ENCODE results near the gene MSRB1.
"Not testable (repeated sequence)": the region's sequence is repeated elsewhere in the genome, so short reads cannot be mapped to it uniquely, and the experiment has no call there.

The MSRB1 gene

DNA sequence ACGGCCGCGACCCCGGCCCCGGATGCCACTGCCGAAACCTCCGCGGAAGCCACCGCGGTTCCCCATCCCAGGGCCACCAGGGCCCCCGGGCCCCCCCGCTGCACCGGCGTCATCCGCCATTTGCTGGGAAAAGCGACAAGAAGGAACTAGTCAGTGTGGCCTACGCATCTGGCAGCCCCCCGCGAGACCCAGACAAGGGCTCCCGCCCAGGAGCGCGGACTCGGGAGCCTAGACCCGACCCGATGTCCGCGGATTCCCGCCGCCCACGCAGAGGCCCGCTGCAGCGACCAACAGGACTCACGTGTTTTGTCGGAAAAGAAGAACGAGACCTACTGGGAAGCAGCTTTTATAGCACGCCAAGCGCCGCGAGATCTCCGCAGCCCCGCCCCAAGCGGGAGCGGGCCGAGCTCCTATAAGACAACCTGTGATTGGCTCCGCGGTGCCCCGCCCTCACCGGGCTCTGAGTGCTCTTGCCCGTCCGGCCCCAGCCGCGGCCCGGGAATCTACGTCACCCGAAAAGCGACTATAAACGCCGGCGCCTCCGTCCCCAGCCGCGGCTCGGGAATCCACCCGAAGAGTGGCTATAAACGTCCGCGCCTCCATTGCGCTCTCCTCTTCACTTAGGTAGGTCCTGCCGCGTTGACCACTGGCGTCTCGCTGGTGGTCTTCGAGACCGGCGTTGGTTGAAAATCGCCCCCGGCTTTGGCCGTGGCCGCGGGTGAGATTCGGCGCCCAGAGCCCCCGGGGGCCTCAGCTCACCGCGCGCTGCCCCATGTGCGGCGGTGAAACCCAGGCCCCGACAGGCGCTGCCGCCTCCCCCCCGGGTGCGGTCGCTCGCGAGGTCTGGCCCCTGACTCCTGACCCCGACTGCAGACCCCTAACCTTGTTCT is 21.8 kb upstream of the MSRB1 start, which contains the start of gene RPS2:
RPS2 (minus strand) TSS at position 321 of the 890 bp plus-strand sequence; CDS start at position 120, 201 bp downstream.
- peak within 1 kb of the TSS; percentile 97 for H3K4me3 ChIP-seq (ENCODE audit: low read depth, low read length, poor library complexity, severe bottlenecking)
- H3K4me1 ChIP-seq (ENCODE audit: insufficient read depth, low read length, severe bottlenecking) = peaks cover 42% of the 10 kb centered on the region
- peak within 1 kb of the TSS; percentile 99 for H3K9ac ChIP-seq (ENCODE audit: low read length)
- H3K9me3 ChIP-seq (ENCODE audit: low read length) = no peaks in the 10 kb centered on the region
- no peak within 1 kb of the TSS for H2AFZ ChIP-seq (ENCODE audit: low read length)
- peak within 1 kb of the TSS; percentile 84 for H3K27ac ChIP-seq (ENCODE audit: low read depth, low read length, poor library complexity, severe bottlenecking)
- peaks cover 35% of the 10 kb centered on the region for H3K36me3 ChIP-seq (ENCODE audit: insufficient read depth, low read length)
- H3K79me2 ChIP-seq (ENCODE audit: insufficient read depth, low read length) = peaks cover 21% of the 10 kb centered on the region
- peaks cover 16% of the 10 kb centered on the region for H3F3A ChIP-seq (ENCODE audit: insufficient read depth, low read length)
- no peak for TF ChIP-seq EZH2 (IDR thresholded peaks at IDR 0.05; ENCODE audit: borderline replicate concordance, low read length)
- TF ChIP-seq, protein P1, sequence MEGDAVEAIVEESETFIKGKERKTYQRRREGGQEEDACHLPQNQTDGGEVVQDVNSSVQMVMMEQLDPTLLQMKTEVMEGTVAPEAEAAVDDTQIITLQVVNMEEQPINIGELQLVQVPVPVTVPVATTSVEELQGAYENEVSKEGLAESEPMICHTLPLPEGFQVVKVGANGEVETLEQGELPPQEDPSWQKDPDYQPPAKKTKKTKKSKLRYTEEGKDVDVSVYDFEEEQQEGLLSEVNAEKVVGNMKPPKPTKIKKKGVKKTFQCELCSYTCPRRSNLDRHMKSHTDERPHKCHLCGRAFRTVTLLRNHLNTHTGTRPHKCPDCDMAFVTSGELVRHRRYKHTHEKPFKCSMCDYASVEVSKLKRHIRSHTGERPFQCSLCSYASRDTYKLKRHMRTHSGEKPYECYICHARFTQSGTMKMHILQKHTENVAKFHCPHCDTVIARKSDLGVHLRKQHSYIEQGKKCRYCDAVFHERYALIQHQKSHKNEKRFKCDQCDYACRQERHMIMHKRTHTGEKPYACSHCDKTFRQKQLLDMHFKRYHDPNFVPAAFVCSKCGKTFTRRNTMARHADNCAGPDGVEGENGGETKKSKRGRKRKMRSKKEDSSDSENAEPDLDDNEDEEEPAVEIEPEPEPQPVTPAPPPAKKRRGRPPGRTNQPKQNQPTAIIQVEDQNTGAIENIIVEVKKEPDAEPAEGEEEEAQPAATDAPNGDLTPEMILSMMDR (IDR thresholded peaks at IDR 0.05; ENCODE audit: low read length) = no peak; the same call in 1 of the 2 replicates
- no peaks in the 10 kb centered on the region for H3K27me3 ChIP-seq (ENCODE audit: insufficient read depth, low read length)
- no peaks in the 10 kb centered on the region for H4K20me1 ChIP-seq (ENCODE audit: insufficient read depth, low read length)
- peak within 1 kb of the TSS; percentile 97 for H3K4me2 ChIP-seq (ENCODE audit: low read length)
- no peaks in the 10 kb centered on the region for H3K9me2 ChIP-seq (ENCODE audit: low read depth, low read length)

DNA sequence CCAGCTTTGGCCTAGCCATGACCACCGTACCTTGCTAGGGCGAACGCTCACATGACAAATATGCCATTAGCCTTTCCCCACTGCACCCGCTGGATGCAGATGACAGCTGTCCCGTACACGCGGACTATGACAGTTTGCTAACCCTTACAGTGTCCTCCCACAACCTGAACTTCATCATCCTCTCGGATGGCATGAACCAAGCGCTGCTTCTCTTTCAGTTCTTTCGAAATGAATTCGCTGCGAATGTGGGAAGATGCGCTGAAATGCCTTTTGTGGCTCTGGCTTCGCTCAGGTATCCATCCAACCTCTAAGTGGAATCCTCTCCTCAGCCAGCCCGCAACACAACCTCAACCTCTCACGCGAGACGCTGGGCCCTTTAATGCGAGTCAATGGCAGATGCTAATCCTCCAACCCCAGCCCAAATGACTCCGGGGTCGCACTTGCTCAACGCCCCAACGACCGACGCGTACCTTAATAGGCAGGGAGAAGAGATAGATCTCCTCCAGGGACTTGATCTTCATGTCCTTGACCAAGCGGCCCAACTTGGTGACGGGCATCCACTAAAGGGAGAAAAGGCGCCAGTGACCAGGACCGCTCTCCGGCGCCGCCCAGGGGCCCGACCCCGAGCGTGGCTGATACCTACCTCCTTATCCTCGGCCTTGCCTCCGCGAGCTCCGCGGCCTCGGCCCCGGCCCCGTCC is 21.0 kb upstream of the MSRB1 start:
- no peaks in the 10 kb centered on the region for H4K20me1 ChIP-seq (ENCODE audit: insufficient read depth, low read length)
- H3K9me3 ChIP-seq (ENCODE audit: low read length) = no peaks in the 10 kb centered on the region
- no peak overlapping the region for H2AFZ ChIP-seq (ENCODE audit: low read length)
- H3K27me3 ChIP-seq (ENCODE audit: insufficient read depth, low read length) = no peaks in the 10 kb centered on the region
- H3F3A ChIP-seq (ENCODE audit: insufficient read depth, low read length) = peaks cover 16% of the 10 kb centered on the region
- peaks cover 21% of the 10 kb centered on the region for H3K79me2 ChIP-seq (ENCODE audit: insufficient read depth, low read length)
- peak overlapping the region; percentile 99 for H3K9ac ChIP-seq (ENCODE audit: low read length)
- peak overlapping the region; percentile 97 for H3K4me3 ChIP-seq (ENCODE audit: low read depth, low read length, poor library complexity, severe bottlenecking)
- H3K27ac ChIP-seq (ENCODE audit: low read depth, low read length, poor library complexity, severe bottlenecking) = peak overlapping the region; percentile 84
- no peaks in the 10 kb centered on the region for H3K9me2 ChIP-seq (ENCODE audit: low read depth, low read length)
- TF ChIP-seq, protein P1 (IDR thresholded peaks at IDR 0.05; ENCODE audit: low read length) = peak; percentile 29
- no peak for TF ChIP-seq EZH2 (IDR thresholded peaks at IDR 0.05; ENCODE audit: borderline replicate concordance, low read length)
- H3K36me3 ChIP-seq (ENCODE audit: insufficient read depth, low read length) = peaks cover 35% of the 10 kb centered on the region
- peaks cover 45% of the 10 kb centered on the region for H3K4me1 ChIP-seq (ENCODE audit: insufficient read depth, low read length, severe bottlenecking)
- H3K4me2 ChIP-seq (ENCODE audit: low read length) = peak overlapping the region; percentile 97

DNA sequence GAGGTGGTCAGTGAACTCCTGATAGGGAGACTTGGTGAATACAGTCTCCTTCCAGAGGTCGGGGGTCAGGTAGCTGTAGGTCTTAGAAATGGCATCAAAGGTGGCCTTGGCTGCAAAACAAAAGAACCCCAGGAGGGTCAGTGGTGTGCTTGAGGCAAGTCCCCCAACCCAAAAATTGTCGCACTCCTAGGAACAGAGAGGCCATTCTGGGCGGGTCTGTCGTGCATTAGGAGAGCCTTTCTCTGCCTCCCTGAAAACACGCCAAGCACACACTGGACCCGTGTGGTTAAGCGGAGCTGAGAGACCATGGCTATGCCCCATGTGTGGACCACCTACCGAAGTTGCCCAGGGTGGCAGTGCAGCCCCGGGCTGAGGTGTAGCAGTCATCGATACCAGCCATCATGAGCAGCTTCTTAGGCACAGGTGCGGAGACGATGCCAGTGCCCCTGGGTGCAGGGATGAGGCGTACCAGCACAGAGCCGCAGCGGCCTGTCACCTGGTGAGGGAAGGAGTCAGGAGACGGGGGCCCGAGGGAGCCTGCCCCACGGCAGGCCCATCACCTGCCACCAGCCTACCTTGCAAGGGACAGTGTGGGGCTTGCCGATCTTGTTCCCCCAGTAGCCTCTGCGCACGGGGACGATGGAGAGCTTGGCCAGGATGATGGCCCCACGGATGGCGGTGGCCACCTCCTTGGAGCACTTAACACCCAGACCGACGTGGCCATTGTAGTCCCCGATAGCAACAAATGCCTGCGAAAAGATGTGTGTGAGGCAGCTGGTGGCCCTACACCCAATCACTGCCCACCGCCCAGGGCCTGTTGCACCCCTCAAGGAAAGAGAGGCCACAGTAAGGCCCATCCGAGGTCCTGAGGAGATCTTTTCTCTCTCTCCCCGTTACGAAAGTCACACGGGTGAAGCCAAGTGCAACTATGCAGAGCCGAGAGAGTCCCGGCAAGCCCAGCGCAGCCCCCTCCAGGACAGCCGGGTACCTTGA is 19.5 kb upstream of the MSRB1 start:
- not testable (repeated sequence) for H3K9me3 ChIP-seq (ENCODE audit: low read length); H3K27me3 ChIP-seq (ENCODE audit: insufficient read depth, low read length); H3K9me2 ChIP-seq (ENCODE audit: low read depth, low read length); H4K20me1 ChIP-seq (ENCODE audit: insufficient read depth, low read length); H2AFZ ChIP-seq (ENCODE audit: low read length)
- H3K9ac ChIP-seq (ENCODE audit: low read length) = peak overlapping the region; percentile 99
- peak overlapping the region; percentile 97 for H3K4me2 ChIP-seq (ENCODE audit: low read length)
- peaks cover 35% of the 10 kb centered on the region for H3K36me3 ChIP-seq (ENCODE audit: insufficient read depth, low read length)
- peaks cover 46% of the 10 kb centered on the region for H3K4me1 ChIP-seq (ENCODE audit: insufficient read depth, low read length, severe bottlenecking)
- H3K27ac ChIP-seq (ENCODE audit: low read depth, low read length, poor library complexity, severe bottlenecking) = peak overlapping the region; percentile 84
- peaks cover 21% of the 10 kb centered on the region for H3K79me2 ChIP-seq (ENCODE audit: insufficient read depth, low read length)
- peaks cover 16% of the 10 kb centered on the region for H3F3A ChIP-seq (ENCODE audit: insufficient read depth, low read length)
- peak overlapping the region; percentile 97 for H3K4me3 ChIP-seq (ENCODE audit: low read depth, low read length, poor library complexity, severe bottlenecking)

Measured in OCI-LY1 (cell line).